ENCODE data around the gene L3MBTL4.
"Not testable (repeated sequence)": the region's sequence is repeated elsewhere in the genome, so short reads cannot be mapped to it uniquely, and the experiment has no call there.

The L3MBTL4 gene

GRCh38 chr18:6103741-6104140 is 311.0 kb downstream of the L3MBTL4 start:
- no peak for DNase-seq (ENCODE audit: low spot score)

- no peak for DNase-seq (ENCODE audit: low spot score)
These were observed 318.0 kb downstream of the L3MBTL4 start for GRCh38 chr18:6096730-6097129.

GRCh38 chr18:6088432-6088831 is 326.3 kb downstream of the L3MBTL4 start:
- no peak for DNase-seq (ENCODE audit: low spot score)

GRCh38 chr18:6086731-6087130 is 328.0 kb downstream of the L3MBTL4 start:
- no peak for DNase-seq (ENCODE audit: low spot score)

GRCh38 chr18:6079406-6079805 is 335.3 kb downstream of the L3MBTL4 start:
- DNase-seq (ENCODE audit: low spot score), result no peak

GRCh38 chr18:6078877-6079276 is 335.8 kb downstream of the L3MBTL4 start:
- no peak for DNase-seq (ENCODE audit: low spot score)

GRCh38 chr18:6072423-6072822 is 342.3 kb downstream of the L3MBTL4 start:
- not testable (repeated sequence) for DNase-seq (ENCODE audit: low spot score)

- no peak for DNase-seq (ENCODE audit: low spot score)
These were observed 345.2 kb downstream of the L3MBTL4 start for GRCh38 chr18:6069539-6069938.

GRCh38 chr18:6069103-6069502 is 345.6 kb downstream of the L3MBTL4 start:
- no peak for DNase-seq (ENCODE audit: low spot score)

GRCh38 chr18:6060149-6060548 is 354.6 kb downstream of the L3MBTL4 start:
- no peak for DNase-seq (ENCODE audit: low spot score)

- no peak for DNase-seq (ENCODE audit: low spot score)
These were observed 355.2 kb downstream of the L3MBTL4 start for GRCh38 chr18:6059551-6059950.

GRCh38 chr18:6058941-6059340 is 355.8 kb downstream of the L3MBTL4 start:
- no peak for DNase-seq (ENCODE audit: low spot score)

GRCh38 chr18:6057604-6058003 is 357.1 kb downstream of the L3MBTL4 start:
- DNase-seq (ENCODE audit: low spot score), result no peak

GRCh38 chr18:6056171-6056910 is 358.4 kb downstream of the L3MBTL4 start:
- no peak for DNase-seq (ENCODE audit: low spot score)

- DNase-seq (ENCODE audit: low spot score), result no peak
These were observed 359.0 kb downstream of the L3MBTL4 start for GRCh38 chr18:6055711-6056110.

GRCh38 chr18:6054256-6054842 is 360.4 kb downstream of the L3MBTL4 start:
- no peak for DNase-seq (ENCODE audit: low spot score)

GRCh38 chr18:6052449-6052913 is 362.2 kb downstream of the L3MBTL4 start:
- no peak for DNase-seq (ENCODE audit: low spot score)

GRCh38 chr18:6047596-6047995 is 367.1 kb downstream of the L3MBTL4 start:
- not testable (repeated sequence) for DNase-seq (ENCODE audit: low spot score)

- DNase-seq (ENCODE audit: low spot score), result no peak
These were observed 369.9 kb downstream of the L3MBTL4 start for GRCh38 chr18:6044773-6045172.

- no peak for DNase-seq (ENCODE audit: low spot score)
These were observed 370.4 kb downstream of the L3MBTL4 start for GRCh38 chr18:6044319-6044718.

- no peak for DNase-seq (ENCODE audit: low spot score)
These were observed 375.7 kb downstream of the L3MBTL4 start for GRCh38 chr18:6039055-6039454.

GRCh38 chr18:6031442-6031841 is 383.3 kb downstream of the L3MBTL4 start:
- DNase-seq (ENCODE audit: low spot score), result no peak

GRCh38 chr18:6031002-6031401 is 383.7 kb downstream of the L3MBTL4 start:
- DNase-seq (ENCODE audit: low spot score), result no peak

- DNase-seq (ENCODE audit: low spot score), result no peak
These were observed 389.9 kb downstream of the L3MBTL4 start for GRCh38 chr18:6024745-6025248.
